HepG2 (cell line): Measurements from ENCODE around the gene WDR5B. TPM values are rescaled to one million over a fixed set of nuclear protein-coding genes. Genes with fewer than 3 reads are reported as not detected.

Experiments used
- CBFB ChIP-seq: sonication (generic); formaldehyde crosslinking; IDR thresholded peaks from 2 replicates; pipeline ENCODE4 v1.4.0; 2020; ENCODE audit warnings: missing genetic modification reagents
- ELF3 ChIP-seq: IDR thresholded peaks from 2 replicates; pipeline ENCODE4 v1.6.1; 2016; ENCODE audit warnings: missing genetic modification reagents, missing compliant biosample characterization
- KAT7 ChIP-seq: IDR thresholded peaks from 2 replicates; pipeline ENCODE4 v1.6.1; 2018; ENCODE audit warnings: borderline replicate concordance, missing compliant biosample characterization
- MYC ChIP-seq: sonication (generic); formaldehyde crosslinking; IDR thresholded peaks from 2 replicates; pipeline ENCODE4 v1.9.0; 2021; ENCODE audit warnings: missing genetic modification reagents, borderline replicate concordance
- NFATC3 ChIP-seq: sonication (generic); formaldehyde crosslinking; IDR thresholded peaks from 2 replicates; pipeline ENCODE4 v1.5.1; 2020; ENCODE audit warnings: mild to moderate bottlenecking, missing genetic modification reagents
- TIGD3 ChIP-seq: sonication (generic); formaldehyde crosslinking; IDR thresholded peaks from 2 replicates; pipeline ENCODE4 v1.5.1; 2020; ENCODE audit warnings: mild to moderate bottlenecking, missing genetic modification reagents, borderline replicate concordance
- ZNF20 ChIP-seq: sonication (generic); formaldehyde crosslinking; IDR thresholded peaks from 2 replicates; pipeline ENCODE4 v1.4.0; 2020; ENCODE audit warnings: mild to moderate bottlenecking, moderate library complexity, missing genetic modification reagents
- ZNF720 ChIP-seq: sonication (generic); formaldehyde crosslinking; IDR thresholded peaks from 2 replicates; pipeline ENCODE4 v1.4.0; 2020; ENCODE audit warnings: missing genetic modification reagents
- ZNF841 ChIP-seq: sonication (generic); formaldehyde crosslinking; IDR thresholded peaks from 2 replicates; pipeline ENCODE4 v1.8.1; 2023; ENCODE audit warnings: missing genetic modification reagents, borderline replicate concordance
- ZNF850 ChIP-seq: sonication (generic); formaldehyde crosslinking; conservative IDR thresholded peaks from 2 replicates; pipeline ENCODE4 v1.9.0; 2021; ENCODE audit warnings: mild to moderate bottlenecking, missing genetic modification reagents
- ZSCAN9 ChIP-seq: IDR thresholded peaks from 2 replicates; pipeline ENCODE4 v1.6.1; 2016; ENCODE audit warnings: borderline replicate concordance
- polyA plus RNA-seq, 8 experiments: library from polyadenylated mRNA; depleted of rRNA in 3 of 8; stranded (reverse) in 7 of 8; unstranded in 1 of 8; fragments of >200 nt; fragmentation: Illumina TruSeq in 4 of 8; extraction: Trizol in 4 of 8; gene quantifications; 2 replicates each; pipeline versions ENCODE4 v1.2.1 to v1.2.3, GENCODE V29; 2011 to 2016; ENCODE audit warnings: low read depth in 4 of 8, missing spikeins in 1 of 8, mixed read lengths in 1 of 8; ENCODE audit not compliant: insufficient read depth in 1 of 8
- total RNA-seq, 5 experiments: library from RNA; depleted of rRNA; stranded (reverse); fragments of >200 nt; fragmentation: Illumina TruSeq; extraction: Trizol; gene quantifications; 2 replicates each; pipeline ENCODE4 v1.2.3, GENCODE V29; 2016; ENCODE audit warnings: low read depth in 1 of 5
- TF ChIP-seq, protein P1 (sequence below): sonication (generic); formaldehyde crosslinking; IDR thresholded peaks from 2 replicates; pipeline ENCODE4 v1.4.0; 2020; ENCODE audit warnings: mild to moderate bottlenecking, missing genetic modification reagents
- TF ChIP-seq, protein P2 (sequence below): sonication (generic); formaldehyde crosslinking; IDR thresholded peaks from one replicate; pipeline ENCODE4 v1.5.1; 2020; ENCODE audit warnings: mild to moderate bottlenecking, missing genetic modification reagents; ENCODE audit errors: not compliant biosample characterization
- TF ChIP-seq, protein P3 (sequence below): sonication (generic); formaldehyde crosslinking; IDR thresholded peaks from 2 replicates; pipeline ENCODE4 v1.5.1; 2020; ENCODE audit warnings: mild to moderate bottlenecking, missing genetic modification reagents, moderate library complexity
- TF ChIP-seq, protein P4 (sequence below): sonication (generic); formaldehyde crosslinking; conservative IDR thresholded peaks from 2 replicates; pipeline ENCODE4 v1.5.0; 2020; ENCODE audit warnings: missing genetic modification reagents

Gene WDR5B
- total and polyA plus RNA-seq, 2 of the 13 experiments (the other 11 are each of a cell fraction or from before 2014, with no cell fraction given), result 2.5 to 3.6 TPM

GRCh38 chr3:122383771-122384697 is 31.8 kb downstream of the WDR5B start, which contains the start of gene FAM162A (continued):
- peak; percentile 84; the same call in 1 of the 2 replicates for TF ChIP-seq CBFB
- TF ChIP-seq TIGD3 (CRISPR knock-in tag), result no peak
- TF ChIP-seq KAT7 (CRISPR knock-in tag), result peak; percentile 100
- no peak for TF ChIP-seq ZNF720
- TF ChIP-seq, protein P1, sequence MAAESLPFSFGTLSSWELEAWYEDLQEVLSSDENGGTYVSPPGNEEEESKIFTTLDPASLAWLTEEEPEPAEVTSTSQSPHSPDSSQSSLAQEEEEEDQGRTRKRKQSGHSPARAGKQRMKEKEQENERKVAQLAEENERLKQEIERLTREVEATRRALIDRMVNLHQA, result no peak
- TF ChIP-seq ELF3 (CRISPR knock-in tag), result peak; percentile 83
- no peak for TF ChIP-seq ZNF20
- TF ChIP-seq ZSCAN9, result peak; percentile 88
- no peak for TF ChIP-seq ZNF850 (CRISPR knock-in tag)
- TF ChIP-seq, protein P2, sequence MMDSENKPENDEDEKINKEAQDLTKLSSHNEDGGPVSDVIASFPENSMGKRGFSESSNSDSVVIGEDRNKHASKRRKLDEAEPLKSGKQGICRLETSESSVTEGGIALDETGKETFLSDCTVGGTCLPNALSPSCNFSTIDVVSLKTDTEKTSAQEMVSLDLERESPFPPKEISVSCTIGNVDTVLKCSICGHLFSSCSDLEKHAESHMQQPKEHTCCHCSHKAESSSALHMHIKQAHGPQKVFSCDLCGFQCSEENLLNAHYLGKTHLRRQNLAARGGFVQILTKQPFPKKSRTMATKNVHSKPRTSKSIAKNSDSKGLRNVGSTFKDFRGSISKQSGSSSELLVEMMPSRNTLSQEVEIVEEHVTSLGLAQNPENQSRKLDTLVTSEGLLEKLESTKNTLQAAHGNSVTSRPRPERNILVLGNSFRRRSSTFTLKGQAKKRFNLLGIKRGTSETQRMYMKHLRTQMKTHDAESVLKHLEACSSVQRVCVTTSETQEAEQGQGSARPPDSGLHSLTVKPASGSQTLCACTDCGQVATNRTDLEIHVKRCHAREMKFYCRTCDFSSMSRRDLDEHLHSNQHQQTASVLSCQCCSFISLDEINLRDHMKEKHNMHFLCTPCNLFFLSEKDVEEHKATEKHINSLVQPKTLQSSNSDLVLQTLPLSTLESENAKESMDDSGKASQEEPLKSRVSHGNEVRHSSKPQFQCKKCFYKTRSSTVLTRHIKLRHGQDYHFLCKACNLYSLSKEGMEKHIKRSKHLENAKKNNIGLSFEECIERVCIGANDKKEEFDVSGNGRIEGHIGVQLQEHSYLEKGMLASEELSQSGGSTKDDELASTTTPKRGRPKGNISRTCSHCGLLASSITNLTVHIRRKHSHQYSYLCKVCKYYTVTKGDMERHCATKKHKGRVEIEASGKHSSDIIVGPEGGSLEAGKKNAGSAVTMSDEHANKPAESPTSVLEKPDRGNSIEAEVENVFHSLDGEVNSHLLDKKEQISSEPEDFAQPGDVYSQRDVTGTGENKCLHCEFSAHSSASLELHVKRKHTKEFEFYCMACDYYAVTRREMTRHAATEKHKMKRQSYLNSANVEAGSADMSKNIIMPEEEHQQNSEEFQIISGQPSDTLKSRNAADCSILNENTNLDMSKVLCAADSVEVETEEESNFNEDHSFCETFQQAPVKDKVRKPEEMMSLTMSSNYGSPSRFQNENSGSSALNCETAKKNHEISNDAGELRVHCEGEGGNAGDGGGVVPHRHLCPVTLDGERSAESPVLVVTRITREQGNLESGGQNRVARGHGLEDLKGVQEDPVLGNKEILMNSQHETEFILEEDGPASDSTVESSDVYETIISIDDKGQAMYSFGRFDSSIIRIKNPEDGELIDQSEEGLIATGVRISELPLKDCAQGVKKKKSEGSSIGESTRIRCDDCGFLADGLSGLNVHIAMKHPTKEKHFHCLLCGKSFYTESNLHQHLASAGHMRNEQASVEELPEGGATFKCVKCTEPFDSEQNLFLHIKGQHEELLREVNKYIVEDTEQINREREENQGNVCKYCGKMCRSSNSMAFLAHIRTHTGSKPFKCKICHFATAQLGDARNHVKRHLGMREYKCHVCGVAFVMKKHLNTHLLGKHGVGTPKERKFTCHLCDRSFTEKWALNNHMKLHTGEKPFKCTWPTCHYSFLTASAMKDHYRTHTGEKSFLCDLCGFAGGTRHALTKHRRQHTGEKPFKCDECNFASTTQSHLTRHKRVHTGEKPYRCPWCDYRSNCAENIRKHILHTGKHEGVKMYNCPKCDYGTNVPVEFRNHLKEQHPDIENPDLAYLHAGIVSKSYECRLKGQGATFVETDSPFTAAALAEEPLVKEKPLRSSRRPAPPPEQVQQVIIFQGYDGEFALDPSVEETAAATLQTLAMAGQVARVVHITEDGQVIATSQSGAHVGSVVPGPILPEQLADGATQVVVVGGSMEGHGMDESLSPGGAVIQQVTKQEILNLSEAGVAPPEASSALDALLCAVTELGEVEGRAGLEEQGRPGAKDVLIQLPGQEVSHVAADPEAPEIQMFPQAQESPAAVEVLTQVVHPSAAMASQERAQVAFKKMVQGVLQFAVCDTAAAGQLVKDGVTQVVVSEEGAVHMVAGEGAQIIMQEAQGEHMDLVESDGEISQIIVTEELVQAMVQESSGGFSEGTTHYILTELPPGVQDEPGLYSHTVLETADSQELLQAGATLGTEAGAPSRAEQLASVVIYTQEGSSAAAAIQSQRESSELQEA (CRISPR knock-in tag), result peak; percentile 93
- TF ChIP-seq, protein P3, sequence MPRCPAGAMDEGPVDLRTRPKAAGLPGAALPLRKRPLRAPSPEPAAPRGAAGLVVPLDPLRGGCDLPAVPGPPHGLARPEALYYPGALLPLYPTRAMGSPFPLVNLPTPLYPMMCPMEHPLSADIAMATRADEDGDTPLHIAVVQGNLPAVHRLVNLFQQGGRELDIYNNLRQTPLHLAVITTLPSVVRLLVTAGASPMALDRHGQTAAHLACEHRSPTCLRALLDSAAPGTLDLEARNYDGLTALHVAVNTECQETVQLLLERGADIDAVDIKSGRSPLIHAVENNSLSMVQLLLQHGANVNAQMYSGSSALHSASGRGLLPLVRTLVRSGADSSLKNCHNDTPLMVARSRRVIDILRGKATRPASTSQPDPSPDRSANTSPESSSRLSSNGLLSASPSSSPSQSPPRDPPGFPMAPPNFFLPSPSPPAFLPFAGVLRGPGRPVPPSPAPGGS (CRISPR knock-in tag), result 0 out of 2 replicates have a peak, but pooled peaks have one; percentile 88
- TF ChIP-seq NFATC3 (CRISPR knock-in tag), result no peak
- peak; percentile 97 for TF ChIP-seq MYC
- no peak for TF ChIP-seq ZNF841 (CRISPR knock-in tag)
- TF ChIP-seq, protein P4, sequence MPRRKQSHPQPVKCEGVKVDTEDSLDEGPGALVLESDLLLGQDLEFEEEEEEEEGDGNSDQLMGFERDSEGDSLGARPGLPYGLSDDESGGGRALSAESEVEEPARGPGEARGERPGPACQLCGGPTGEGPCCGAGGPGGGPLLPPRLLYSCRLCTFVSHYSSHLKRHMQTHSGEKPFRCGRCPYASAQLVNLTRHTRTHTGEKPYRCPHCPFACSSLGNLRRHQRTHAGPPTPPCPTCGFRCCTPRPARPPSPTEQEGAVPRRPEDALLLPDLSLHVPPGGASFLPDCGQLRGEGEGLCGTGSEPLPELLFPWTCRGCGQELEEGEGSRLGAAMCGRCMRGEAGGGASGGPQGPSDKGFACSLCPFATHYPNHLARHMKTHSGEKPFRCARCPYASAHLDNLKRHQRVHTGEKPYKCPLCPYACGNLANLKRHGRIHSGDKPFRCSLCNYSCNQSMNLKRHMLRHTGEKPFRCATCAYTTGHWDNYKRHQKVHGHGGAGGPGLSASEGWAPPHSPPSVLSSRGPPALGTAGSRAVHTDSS (CRISPR knock-in tag), result 0 out of 2 replicates have a peak, but pooled peaks have one; percentile 46
